Thyroid gland (tissue), 4 donors: ENCODE data around the gene REPS2.

Experiments used
- CTCF ChIP-seq, 6 experiments: fragments of 200-600 bp in 3 of 6; fragments of 450-650 bp in 3 of 6; sonication (generic) in 3 of 6; IDR thresholded peaks; one replicate each; pipeline ENCODE4 v1.5.1; 2016 to 2019; ENCODE audit warnings: antibody characterized with exemption in 6 of 6, mild to moderate bottlenecking in 2 of 6, inconsistent platforms in 1 of 6, moderate library complexity in 1 of 6
- POLR2A ChIP-seq, 2 donors: fragments of 450-650 bp; IDR thresholded peaks; one replicate each; pipeline ENCODE4 v1.6.1; 2017; ENCODE audit warnings: antibody characterized with exemption in 2 of 2, mild to moderate bottlenecking in 2 of 2, moderate library complexity in 1 of 2

- TF ChIP-seq CTCF (IDR thresholded peaks at IDR 0.05) (no peak), POLR2A (IDR thresholded peaks at IDR 0.05) (no peak)
These were observed 107.0 kb downstream of the REPS2 start for GRCh38 chrX:17053502-17053901.
